MM.1S (cell line): ENCODE results near the gene ZNF514.

Experiments used
- DNase-seq: peaks from one replicate; pipeline ENCODE4 v3.0.0-alpha.2; 2015
- H2AFZ ChIP-seq: fragments of 300-600 bp; sonication (generic); 2 replicates; pipeline ENCODE4 v1.6.0; 2016; ENCODE audit warnings: antibody characterized with exemption, low read length
- H3F3A ChIP-seq: fragments of 300-600 bp; sonication (generic); 2 replicates; pipeline ENCODE4 v1.6.1; 2016; ENCODE audit warnings: mild to moderate bottlenecking, antibody characterized with exemption, low read length, moderate library complexity, mixed read lengths; ENCODE audit not compliant: insufficient read depth
- H3K27ac ChIP-seq: fragments of 300-600 bp; sonication (generic); 2 replicates; pipeline ENCODE4 v1.5.1; 2016; ENCODE audit warnings: mild to moderate bottlenecking, low read length
- H3K27me3 ChIP-seq: fragments of 300-600 bp; sonication (generic); replicated peaks from 2 replicates; pipeline ENCODE4 v1.6.0; 2016; ENCODE audit warnings: low read length; ENCODE audit not compliant: insufficient read depth
- H3K36me3 ChIP-seq: fragments of 300-600 bp; sonication (generic); replicated peaks from 2 replicates; pipeline ENCODE4 v1.6.1; 2016; ENCODE audit warnings: mild to moderate bottlenecking, low read length, mixed read lengths; ENCODE audit not compliant: insufficient read depth
- H3K4me1 ChIP-seq: fragments of 300-600 bp; sonication (generic); 2 replicates; pipeline ENCODE4 v1.6.1; 2016; ENCODE audit warnings: low read length, mixed read lengths
- H3K4me2 ChIP-seq: fragments of 300-600 bp; sonication (generic); 2 replicates; pipeline ENCODE4 v1.6.0; 2016; ENCODE audit warnings: low read depth, low read length
- H3K4me3 ChIP-seq: fragments of 300-600 bp; sonication (generic); 2 replicates; pipeline ENCODE4 v1.5.1; 2016; ENCODE audit warnings: low read length, mixed read lengths
- H3K79me2 ChIP-seq: fragments of 300-600 bp; sonication (generic); 2 replicates; pipeline ENCODE4 v1.6.1; 2016; ENCODE audit warnings: mixed run types, low read length, mixed read lengths
- H3K9ac ChIP-seq: fragments of 300-600 bp; sonication (generic); 2 replicates; pipeline ENCODE4 v1.6.1; 2016; ENCODE audit warnings: low read length, mixed read lengths
- H3K9me2 ChIP-seq: fragments of 300-600 bp; sonication (generic); replicated peaks from 2 replicates; pipeline ENCODE4 v1.6.1; 2016; ENCODE audit warnings: mild to moderate bottlenecking, low read length, mixed read lengths; ENCODE audit not compliant: insufficient read depth
- H3K9me3 ChIP-seq: fragments of 300-600 bp; sonication (generic); replicated peaks from 2 replicates; pipeline ENCODE4 v1.6.1; 2016; ENCODE audit warnings: mild to moderate bottlenecking, low read length, mixed read lengths; ENCODE audit not compliant: insufficient read depth
- H4K20me1 ChIP-seq: fragments of 300-600 bp; sonication (generic); 2 replicates; pipeline ENCODE4 v1.6.1; 2016; ENCODE audit warnings: mild to moderate bottlenecking, low read length, moderate library complexity, mixed read lengths; ENCODE audit not compliant: insufficient read depth
- CTCF ChIP-seq: fragments of 300-600 bp; sonication (generic); IDR thresholded peaks from 2 replicates; pipeline ENCODE4 v1.5.1; 2016; ENCODE audit warnings: antibody characterized with exemption, low read length, mixed read lengths
- EZH2 ChIP-seq: fragments of 300-600 bp; sonication (generic); optimal IDR thresholded peaks from 2 replicates; pipeline ENCODE3; 2017; ENCODE audit warnings: low read depth, mild to moderate bottlenecking, antibody characterized with exemption, low read length, mixed read lengths
- EZH2phosphoT487 ChIP-seq: fragments of 300-600 bp; sonication (generic); IDR thresholded peaks from 2 replicates; pipeline ENCODE4 v1.6.1; 2018; ENCODE audit warnings: antibody characterized with exemption, low read length

The ZNF514 gene

GRCh38 chr2:95159690-95160449 is at the start of gene ZNF514:
Gene ZNF514 (minus strand): TSS chr2:95159848. CDS start chr2:95153253, 6,595 bp downstream.
- DNase-seq, result peak; percentile 49
- peak within 1 kb of the TSS; percentile 74 for H2AFZ ChIP-seq
- peak within 1 kb of the TSS; percentile 46; the same call in 1 of the 2 replicates for H3K4me3 ChIP-seq
- 0 out of 2 replicates have a peak, but pooled peaks cover 1% of the 10 kb centered on the region for H3K79me2 ChIP-seq
- no peaks in the 10 kb centered on the region for H3F3A ChIP-seq
- H3K27me3 ChIP-seq, result no peaks in the 10 kb centered on the region
- no peaks in the 10 kb centered on the region for H3K9me3 ChIP-seq
- no peak within 1 kb of the TSS for H3K27ac ChIP-seq
- H3K9me2 ChIP-seq, result no peaks in the 10 kb centered on the region
- H4K20me1 ChIP-seq, result no peaks in the 10 kb centered on the region
- no peak within 1 kb of the TSS for H3K9ac ChIP-seq
- TF ChIP-seq EZH2phosphoT487 (no peak), EZH2 (no peak), CTCF (no peak)
- no peaks in the 10 kb centered on the region for H3K36me3 ChIP-seq
- H3K4me2 ChIP-seq, result peak within 1 kb of the TSS; percentile 54; the same call in 1 of the 2 replicates
- no peaks in the 10 kb centered on the region for H3K4me1 ChIP-seq

- TF ChIP-seq EZH2phosphoT487, result no peak
- TF ChIP-seq EZH2, result no peak
- no peak for TF ChIP-seq CTCF
- H3K9ac ChIP-seq, result no peak overlapping the region
- no peak overlapping the region for H2AFZ ChIP-seq
- no peaks in the 10 kb centered on the region for H3K9me2 ChIP-seq
- H3K27ac ChIP-seq, result no peak overlapping the region
- no peaks in the 10 kb centered on the region for H4K20me1 ChIP-seq
- DNase-seq, result no peak
- no peak overlapping the region for H3K4me2 ChIP-seq
- no peaks in the 10 kb centered on the region for H3K9me3 ChIP-seq
- H3K79me2 ChIP-seq, result no peaks in the 10 kb centered on the region
- H3K27me3 ChIP-seq, result no peaks in the 10 kb centered on the region; the same call in 1 of the 2 replicates
- no peak overlapping the region for H3K4me3 ChIP-seq
- H3K36me3 ChIP-seq, result no peaks in the 10 kb centered on the region
- H3F3A ChIP-seq, result 0 out of 2 replicates have a peak, but pooled peaks cover 3% of the 10 kb centered on the region
- no peaks in the 10 kb centered on the region for H3K4me1 ChIP-seq
Measured at GRCh38 chr2:95208106-95208505, 48.5 kb upstream of the ZNF514 start.

- Histone ChIP-seq H2AFZ (peak within 1 kb of the TSS; percentile 84), H3K36me3 (no peaks in the 10 kb centered on the region), H3K4me3 (peak within 1 kb of the TSS; percentile 68), H3K9ac (peak within 1 kb of the TSS; percentile 48; the same call in 1 of the 2 replicates), H3K79me2 (no peaks in the 10 kb centered on the region), H3K4me2 (peak within 1 kb of the TSS; percentile 72), H3K4me1 (no peaks in the 10 kb centered on the region), H3K27me3 (no peaks in the 10 kb centered on the region; the same call in 1 of the 2 replicates), H3K9me3 (no peaks in the 10 kb centered on the region), H4K20me1 (no peaks in the 10 kb centered on the region), H3F3A (0 out of 2 replicates have a peak, but pooled peaks cover 3% of the 10 kb centered on the region), H3K9me2 (no peaks in the 10 kb centered on the region), H3K27ac (peak within 1 kb of the TSS; percentile 50; the same call in 1 of the 2 replicates)
- DNase-seq, result peak; percentile 78
- TF ChIP-seq EZH2 (no peak), CTCF (peak; percentile 53)
Measured at GRCh38 chr2:95207111-95207961, 47.7 kb upstream of the ZNF514 start, which contains the start of gene ZNF892. Gene ZNF892 (plus strand): TSS chr2:95207521. CDS start chr2:95207816, 295 bp downstream.
